Measurements from ENCODE around the gene EPHB1.

Gene EPHB1

GRCh38 chr3:135218782-135219181 lies 423.7 kb downstream of the EPHB1 start:
- H3K27me3 ChIP-seq (ENCODE audit: insufficient read depth, poor library complexity, severe bottlenecking), result no peaks in the 10 kb centered on the region
- no peaks in the 10 kb centered on the region for H3K36me3 ChIP-seq (ENCODE audit: low read depth)
- H3K4me1 ChIP-seq (ENCODE audit: insufficient read depth, poor library complexity, severe bottlenecking), result no peaks in the 10 kb centered on the region
- no peak overlapping the region for H3K4me3 ChIP-seq (ENCODE audit: severe bottlenecking)
- no peak for ATAC-seq (ENCODE audit: low read depth)
- TF ChIP-seq CTCF (IDR thresholded peaks at IDR 0.05; ENCODE audit: poor library complexity, severe bottlenecking), result no peak
- no peaks in the 10 kb centered on the region for H3K9me3 ChIP-seq (ENCODE audit: severe bottlenecking)
- H3K27ac ChIP-seq (ENCODE audit: poor library complexity, severe bottlenecking), result no peak overlapping the region
- no peak for DNase-seq (ENCODE audit: low spot score)

DNA sequence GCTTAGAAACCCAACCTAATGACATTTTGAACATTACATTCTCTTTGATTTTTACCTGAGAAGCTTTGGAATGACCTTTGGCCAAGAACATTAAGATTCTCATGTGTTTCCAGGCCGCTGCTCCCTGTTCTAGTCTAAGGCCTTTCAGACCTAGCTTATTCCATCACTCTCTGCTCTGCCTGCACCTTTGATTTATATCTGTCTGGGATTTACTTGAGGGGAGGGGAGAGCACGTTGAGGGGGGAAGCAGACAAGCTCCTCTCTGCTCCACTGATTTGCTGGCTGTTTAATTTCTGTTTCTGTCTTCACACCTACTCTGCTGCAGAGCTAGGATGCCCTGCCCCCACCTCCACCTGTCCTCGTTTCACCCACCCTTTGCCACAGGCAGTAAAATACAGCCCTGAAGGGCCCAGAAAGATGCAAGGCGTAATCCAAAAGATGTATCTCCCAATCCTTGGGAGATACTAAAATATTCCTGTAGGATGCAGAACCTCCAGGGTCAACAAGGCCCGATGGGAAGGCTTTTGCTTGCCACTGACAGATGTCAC lies 429.8 kb downstream of the EPHB1 start:
- TF ChIP-seq CTCF (IDR thresholded peaks at IDR 0.05; ENCODE audit: poor library complexity, severe bottlenecking), result no peak
- no peak for ATAC-seq (ENCODE audit: low read depth)
- Histone ChIP-seq H3K4me1 (ENCODE audit: insufficient read depth, poor library complexity, severe bottlenecking) (no peaks in the 10 kb centered on the region), H3K27ac (ENCODE audit: poor library complexity, severe bottlenecking) (no peak overlapping the region), H3K9me3 (ENCODE audit: severe bottlenecking) (no peaks in the 10 kb centered on the region), H3K27me3 (ENCODE audit: insufficient read depth, poor library complexity, severe bottlenecking) (peaks cover 5% of the 10 kb centered on the region), H3K36me3 (ENCODE audit: low read depth) (no peaks in the 10 kb centered on the region), H3K4me3 (ENCODE audit: severe bottlenecking) (no peak overlapping the region)
- no peak for DNase-seq (ENCODE audit: low spot score)

GRCh38 chr3:135226057-135226456 lies 431.0 kb downstream of the EPHB1 start:
- H3K27ac ChIP-seq (ENCODE audit: poor library complexity, severe bottlenecking), result no peak overlapping the region

GRCh38 chr3:135228201-135228600 lies 433.1 kb downstream of the EPHB1 start:
- no peak for ATAC-seq (ENCODE audit: low read depth)
- Histone ChIP-seq H3K27ac (ENCODE audit: poor library complexity, severe bottlenecking) (no peak overlapping the region), H3K36me3 (ENCODE audit: low read depth) (no peaks in the 10 kb centered on the region), H3K9me3 (ENCODE audit: severe bottlenecking) (no peaks in the 10 kb centered on the region), H3K4me3 (ENCODE audit: severe bottlenecking) (no peak overlapping the region), H3K27me3 (ENCODE audit: insufficient read depth, poor library complexity, severe bottlenecking) (peaks cover 5% of the 10 kb centered on the region), H3K4me1 (ENCODE audit: insufficient read depth, poor library complexity, severe bottlenecking) (no peaks in the 10 kb centered on the region)
- TF ChIP-seq CTCF (IDR thresholded peaks at IDR 0.05; ENCODE audit: poor library complexity, severe bottlenecking), result no peak
- DNase-seq (ENCODE audit: low spot score), result no peak

More at GRCh38 chr3:135226057-135226456, 431.0 kb downstream of the EPHB1 start:
- no peak for ATAC-seq (ENCODE audit: low read depth)
- DNase-seq (ENCODE audit: low spot score), result no peak
- H3K27me3 ChIP-seq (ENCODE audit: insufficient read depth, poor library complexity, severe bottlenecking), result peaks cover 5% of the 10 kb centered on the region
- H3K36me3 ChIP-seq (ENCODE audit: low read depth), result no peaks in the 10 kb centered on the region
- H3K4me1 ChIP-seq (ENCODE audit: insufficient read depth, poor library complexity, severe bottlenecking), result no peaks in the 10 kb centered on the region
- TF ChIP-seq CTCF (IDR thresholded peaks at IDR 0.05; ENCODE audit: poor library complexity, severe bottlenecking), result no peak
- H3K9me3 ChIP-seq (ENCODE audit: severe bottlenecking), result no peaks in the 10 kb centered on the region
- H3K4me3 ChIP-seq (ENCODE audit: severe bottlenecking), result no peak overlapping the region

- DNase-seq (ENCODE audit: low spot score) (no peak), ATAC-seq (ENCODE audit: low read depth) (no peak; the same call in 2 of the 3 replicates)
- Histone ChIP-seq H3K9me3 (ENCODE audit: severe bottlenecking) (no peaks in the 10 kb centered on the region), H3K4me3 (ENCODE audit: severe bottlenecking) (no peak overlapping the region), H3K27ac (ENCODE audit: poor library complexity, severe bottlenecking) (no peak overlapping the region), H3K4me1 (ENCODE audit: insufficient read depth, poor library complexity, severe bottlenecking) (no peaks in the 10 kb centered on the region), H3K27me3 (ENCODE audit: insufficient read depth, poor library complexity, severe bottlenecking) (peaks cover 5% of the 10 kb centered on the region), H3K36me3 (ENCODE audit: low read depth) (no peaks in the 10 kb centered on the region)
- no peak for TF ChIP-seq CTCF (IDR thresholded peaks at IDR 0.05; ENCODE audit: poor library complexity, severe bottlenecking)
Observed at GRCh38 chr3:135229018-135229495, 434.0 kb downstream of the EPHB1 start.
